ENCODE data around the gene ZFP36L2. TPM values are rescaled to one million over a fixed set of nuclear protein-coding genes. Genes with fewer than 3 reads are reported as not detected.
A peak's percentile ranks its signal among the peaks of the same experiment; 100 is the strongest.

The ZFP36L2 gene
- total and polyA plus RNA-seq, 2 donors (not counting 1 experiment from before 2014, with no cell fraction given), result 94.9 to 482 TPM

- H3K4me3 ChIP-seq (ENCODE audit: control extremely low read depth in 1 of 5, extremely low read depth in 1 of 5, insufficient read depth in 1 of 5, low read depth in 2 of 5, low read length in 4 of 5), result peak overlapping the region in 3 of 5 experiments; percentile 9 to 93 (median 92)
- H3K4me2 ChIP-seq (replicated peaks; ENCODE audit: low read depth, low read length, poor library complexity, severe bottlenecking), result peak overlapping the region; percentile 85
- H3K4me1 ChIP-seq (ENCODE audit: control insufficient read depth in 2 of 2, insufficient read depth in 2 of 2, low read length in 2 of 2), result peaks cover 27 to 56% of the 10 kb centered on the region in 2 donors
- intact Hi-C loops (cut with micrococcal nuclease), result loop anchor here (2.0 to 5.0 kb wide), 4 partner anchors 256 to 416 kb away; no protein-coding TSS in a partner anchor
- peaks cover 27% of the 10 kb centered on the region for H4K20me1 ChIP-seq (ENCODE audit: control insufficient read depth, insufficient read depth, low read length, poor library complexity, severe bottlenecking)
- H3K9me3 Mint-ChIP-seq (ENCODE audit: insufficient read depth), result no peaks in the 10 kb centered on the region
- H3K27ac Mint-ChIP-seq, result peak overlapping the region; percentile 97
- no peaks in the 10 kb centered on the region for H3K27me3 Mint-ChIP-seq
- ChIA-PET POLR2A (interaction anchor here (0.7 to 13.4 kb wide), 11 partner anchors 8 to 281 kb away, joined by 3 to 561 read pairs (median 11); no protein-coding TSS in a partner anchor), CTCF (interaction anchor here (0.9 to 21.8 kb wide), 37 partner anchors 9 to 436 kb away, joined by 3 to 650 read pairs (median 7); partner anchors contain the start of gene HAAO)
- H3K9me3 ChIP-seq (ENCODE audit: control extremely low read depth in 1 of 3, control insufficient read depth in 2 of 3, insufficient read depth in 1 of 3, low read length in 2 of 3), result no peaks in the 10 kb centered on the region
- 50% methylated on average over 2 of the region's 2 CpGs for WGBS (ENCODE audit: insufficient coverage)
- peaks cover 47% of the 10 kb centered on the region for H3K4me1 Mint-ChIP-seq
- no peak for ATAC-seq (ENCODE audit: low read depth)
- H2AFZ ChIP-seq (ENCODE audit: insufficient read depth, low read depth, low read length, poor library complexity, severe bottlenecking), result no peak overlapping the region
- peak overlapping the region; percentile 98 for H3K4me3 Mint-ChIP-seq
- H3K79me2 ChIP-seq (ENCODE audit: control insufficient read depth, insufficient read depth, low read length), result peaks cover 58% of the 10 kb centered on the region
- H3K27ac ChIP-seq (ENCODE audit: low read length in 2 of 2), result peak overlapping the region; percentile 87 to 90
- no peaks in the 10 kb centered on the region for H3K27me3 ChIP-seq (replicated peaks in 1 of 4; ENCODE audit: control extremely low read depth in 1 of 4, control insufficient read depth in 3 of 4, insufficient read depth in 4 of 4, low read length in 3 of 4)
- TF ChIP-seq EZH2 (IDR thresholded peaks at IDR 0.05; ENCODE audit: borderline replicate concordance, insufficient read depth, low read depth, low read length, poor library complexity, severe bottlenecking), result no peak
- TF ChIP-seq, protein P1, sequence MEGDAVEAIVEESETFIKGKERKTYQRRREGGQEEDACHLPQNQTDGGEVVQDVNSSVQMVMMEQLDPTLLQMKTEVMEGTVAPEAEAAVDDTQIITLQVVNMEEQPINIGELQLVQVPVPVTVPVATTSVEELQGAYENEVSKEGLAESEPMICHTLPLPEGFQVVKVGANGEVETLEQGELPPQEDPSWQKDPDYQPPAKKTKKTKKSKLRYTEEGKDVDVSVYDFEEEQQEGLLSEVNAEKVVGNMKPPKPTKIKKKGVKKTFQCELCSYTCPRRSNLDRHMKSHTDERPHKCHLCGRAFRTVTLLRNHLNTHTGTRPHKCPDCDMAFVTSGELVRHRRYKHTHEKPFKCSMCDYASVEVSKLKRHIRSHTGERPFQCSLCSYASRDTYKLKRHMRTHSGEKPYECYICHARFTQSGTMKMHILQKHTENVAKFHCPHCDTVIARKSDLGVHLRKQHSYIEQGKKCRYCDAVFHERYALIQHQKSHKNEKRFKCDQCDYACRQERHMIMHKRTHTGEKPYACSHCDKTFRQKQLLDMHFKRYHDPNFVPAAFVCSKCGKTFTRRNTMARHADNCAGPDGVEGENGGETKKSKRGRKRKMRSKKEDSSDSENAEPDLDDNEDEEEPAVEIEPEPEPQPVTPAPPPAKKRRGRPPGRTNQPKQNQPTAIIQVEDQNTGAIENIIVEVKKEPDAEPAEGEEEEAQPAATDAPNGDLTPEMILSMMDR (IDR thresholded peaks at IDR 0.05), result no peak
- H3K9ac ChIP-seq (ENCODE audit: low read length), result peak overlapping the region; percentile 88
- DNase-seq, result peak; percentile 40
- H3K36me3 ChIP-seq (replicated peaks in 1 of 2; ENCODE audit: control extremely low read depth in 1 of 2, control insufficient read depth in 1 of 2, extremely low read depth in 1 of 2, insufficient read depth in 2 of 2, low read length in 1 of 2), result peaks cover 0 to 30% of the 10 kb centered on the region in 2 experiments
Measured at GRCh38 chr2:43228321-43228751, 1.9 kb upstream of the ZFP36L2 start.

- TF ChIP-seq, protein P1 (IDR thresholded peaks at IDR 0.05), result peak; percentile 15
- TF ChIP-seq EZH2 (IDR thresholded peaks at IDR 0.05; ENCODE audit: borderline replicate concordance, insufficient read depth, low read depth, low read length, poor library complexity, severe bottlenecking), result no peak
- peak overlapping the region; percentile 88 for H3K9ac ChIP-seq (ENCODE audit: low read length)
- ChIA-PET CTCF (interaction anchor here (0.6 to 21.8 kb wide), 18 partner anchors 9 to 536 kb away, joined by 3 to 650 read pairs (median 24); no protein-coding TSS in a partner anchor), POLR2A (interaction anchor here (0.6 to 13.4 kb wide), 15 partner anchors 7 to 297 kb away, joined by 3 to 561 read pairs (median 10); no protein-coding TSS in a partner anchor)
- DNase-seq, result no peak
- peak overlapping the region; percentile 73 for H2AFZ ChIP-seq (ENCODE audit: insufficient read depth, low read depth, low read length, poor library complexity, severe bottlenecking)
- peaks cover 31% of the 10 kb centered on the region for H4K20me1 ChIP-seq (ENCODE audit: control insufficient read depth, insufficient read depth, low read length, poor library complexity, severe bottlenecking)
- H3K4me2 ChIP-seq (replicated peaks; ENCODE audit: low read depth, low read length, poor library complexity, severe bottlenecking), result peak overlapping the region; percentile 85
- peaks cover 24 to 52% of the 10 kb centered on the region in 2 donors for H3K4me1 ChIP-seq (ENCODE audit: control insufficient read depth in 2 of 2, insufficient read depth in 2 of 2, low read length in 2 of 2)
- H3K9me3 ChIP-seq (ENCODE audit: control extremely low read depth in 1 of 3, control insufficient read depth in 2 of 3, insufficient read depth in 1 of 3, low read length in 2 of 3), result no peaks in the 10 kb centered on the region
- WGBS (ENCODE audit: insufficient coverage), result 2% methylated on average over 8 of the region's 10 CpGs
- no peaks in the 10 kb centered on the region for H3K9me3 Mint-ChIP-seq (ENCODE audit: insufficient read depth)
- no peaks in the 10 kb centered on the region for H3K27me3 Mint-ChIP-seq
- peak overlapping the region; percentile 97 for H3K27ac Mint-ChIP-seq
- H3K36me3 ChIP-seq (replicated peaks in 1 of 2; ENCODE audit: control extremely low read depth in 1 of 2, control insufficient read depth in 1 of 2, extremely low read depth in 1 of 2, insufficient read depth in 2 of 2, low read length in 1 of 2), result peaks cover 0 to 34% of the 10 kb centered on the region in 2 experiments
- H3K27ac ChIP-seq (ENCODE audit: low read length in 2 of 2), result peak overlapping the region; percentile 87 to 90
- no peaks in the 10 kb centered on the region for H3K27me3 ChIP-seq (replicated peaks in 1 of 4; ENCODE audit: control extremely low read depth in 1 of 4, control insufficient read depth in 3 of 4, insufficient read depth in 4 of 4, low read length in 3 of 4)
- peak overlapping the region; percentile 18 to 93 (median 92) for H3K4me3 ChIP-seq (ENCODE audit: control extremely low read depth in 1 of 5, extremely low read depth in 1 of 5, insufficient read depth in 1 of 5, low read depth in 2 of 5, low read length in 4 of 5)
- H3K79me2 ChIP-seq (ENCODE audit: control insufficient read depth, insufficient read depth, low read length), result peaks cover 62% of the 10 kb centered on the region
- intact Hi-C loops (cut with micrococcal nuclease), result loop anchor here (1.0 to 5.0 kb wide), 6 partner anchors 9 to 416 kb away; no protein-coding TSS in a partner anchor
- no peak for ATAC-seq (ENCODE audit: low read depth)
- peaks cover 46% of the 10 kb centered on the region for H3K4me1 Mint-ChIP-seq
- H3K4me3 Mint-ChIP-seq, result peak overlapping the region; percentile 98
Measured at GRCh38 chr2:43227830-43228281, 1.4 kb upstream of the ZFP36L2 start.
